Common myeloid progenitor, CD34-positive (primary cell): ENCODE results near the gene KANK4.

Experiments used
- CTCF ChIA-PET: fragments of 350-600 bp; sonication (Branson Sonifier 250); formaldehyde crosslinking; loops from one replicate; lab custom pipeline; 2021; ENCODE audit warnings: antibody characterized with exemption; lab: Charles Lee
- POLR2A ChIA-PET: fragments of 350-600 bp; sonication (Branson Sonifier 250); formaldehyde crosslinking; loops from one replicate; lab custom pipeline; 2021; ENCODE audit warnings: antibody characterized with exemption; lab: Charles Lee
- DNase-seq, 3 donors: peaks; one replicate each; pipeline versions ENCODE4 v3.0.0 to v3.0.0-alpha.2; 2013
- H3K27ac ChIP-seq, 2 experiments: 1 replicate in 1 of 2; 2 replicates in 1 of 2; pipeline ENCODE4 v1.7.0; 2013; ENCODE audit warnings: inconsistent platforms in 2 of 2, low read length in 2 of 2, mild to moderate bottlenecking in 2 of 2, low read depth in 1 of 2, moderate library complexity in 1 of 2; ENCODE audit not compliant: severe bottlenecking in 2 of 2, insufficient read depth in 1 of 2, poor library complexity in 1 of 2
- H3K27me3 ChIP-seq, 5 experiments: replicated peaks in 2 of 5; 1 replicate in 3 of 5; 2 replicates in 2 of 5; pipeline versions ENCODE4 v1.6.1 to v1.7.0; 2013; ENCODE audit warnings: low read length in 4 of 5, mild to moderate bottlenecking in 2 of 5, moderate library complexity in 2 of 5, inconsistent platforms in 1 of 5; ENCODE audit not compliant: insufficient read depth in 5 of 5, control insufficient read depth in 4 of 5
- H3K36me3 ChIP-seq, 4 experiments: 1 replicate in 2 of 4; 2 replicates in 2 of 4; pipeline versions ENCODE4 v1.6.1 to v1.7.0; 2013; ENCODE audit warnings: low read length in 3 of 4, control low read depth in 1 of 4, mild to moderate bottlenecking in 1 of 4; ENCODE audit not compliant: control insufficient read depth in 4 of 4, insufficient read depth in 4 of 4
- H3K4me1 ChIP-seq, 4 experiments: 1 replicate in 3 of 4; 2 replicates in 1 of 4; pipeline versions ENCODE4 v1.6.1 to v1.7.1; 2013; ENCODE audit warnings: low read length in 3 of 4, mild to moderate bottlenecking in 3 of 4, control low read depth in 1 of 4, inconsistent platforms in 1 of 4, moderate library complexity in 1 of 4; ENCODE audit not compliant: control insufficient read depth in 4 of 4, insufficient read depth in 4 of 4; ENCODE audit errors: control extremely low read depth in 1 of 4
- H3K4me3 ChIP-seq, 7 experiments: 1 replicate in 4 of 7; 2 replicates in 3 of 7; pipeline versions ENCODE4 v1.5.1 to v1.7.0; 2013; ENCODE audit warnings: mild to moderate bottlenecking in 7 of 7, low read length in 6 of 7, moderate library complexity in 6 of 7, inconsistent platforms in 2 of 7, low read depth in 2 of 7, control low read depth in 1 of 7; ENCODE audit not compliant: insufficient read depth in 4 of 7, control insufficient read depth in 1 of 7; ENCODE audit errors: extremely low read depth in 1 of 7
- H3K9me3 ChIP-seq, 5 experiments: 1 replicate in 4 of 5; 2 replicates in 1 of 5; pipeline versions ENCODE4 v1.6.1 to v1.7.1; 2013; ENCODE audit warnings: low read length in 4 of 5, mild to moderate bottlenecking in 2 of 5, inconsistent platforms in 1 of 5, low read depth in 1 of 5, moderate library complexity in 1 of 5; ENCODE audit not compliant: control insufficient read depth in 4 of 5, insufficient read depth in 2 of 5; ENCODE audit errors: control extremely low read depth in 1 of 5
- WGBS: methylation state at CpG from one replicate; pipeline ENCODE4 v1.1.5; 2013; ENCODE audit not compliant: insufficient coverage; 5-methylcytosine and 5-hydroxymethylcytosine counted together

The KANK4 gene

GRCh38 chr1:62269439-62269838 lies 49.8 kb downstream of the KANK4 start:
- Histone ChIP-seq H3K27me3 (no peaks in the 10 kb centered on the region), H3K4me3 (no peak overlapping the region), H3K27ac (no peak overlapping the region), H3K9me3 (no peaks in the 10 kb centered on the region), H3K36me3 (no peaks in the 10 kb centered on the region), H3K4me1 (peaks cover 0 to 32% (median 28%) of the 10 kb centered on the region in 4 experiments)
- no CpG with 5 or more reads among the region's 1 CpG for WGBS
- ChIA-PET CTCF (interaction anchor here (0.9 kb wide), 1 partner anchor 15 kb away, joined by 3 read pairs; no protein-coding TSS in a partner anchor), POLR2A (no interaction called here)
- DNase-seq, result no peak

GRCh38 chr1:62268315-62268714 lies 50.9 kb downstream of the KANK4 start:
- CTCF ChIA-PET, result no interaction called here
- peaks cover 0 to 28% (median 22%) of the 10 kb centered on the region in 4 experiments for H3K4me1 ChIP-seq
- no peak for DNase-seq
- H3K36me3 ChIP-seq, result no peaks in the 10 kb centered on the region
- H3K9me3 ChIP-seq, result no peaks in the 10 kb centered on the region
- no peaks in the 10 kb centered on the region for H3K27me3 ChIP-seq
- 99% methylated on average over 8 of the region's 8 CpGs for WGBS
- H3K27ac ChIP-seq, result no peak overlapping the region
- H3K4me3 ChIP-seq, result no peak overlapping the region
- POLR2A ChIA-PET, result no interaction called here

- DNase-seq, result peak in 1 of 3 donors; percentile 9
- Histone ChIP-seq H3K9me3 (no peaks in the 10 kb centered on the region), H3K4me1 (peaks cover 0 to 15% (median 4%) of the 10 kb centered on the region in 4 experiments), H3K27me3 (no peaks in the 10 kb centered on the region), H3K27ac (no peak overlapping the region), H3K4me3 (no peak overlapping the region), H3K36me3 (no peaks in the 10 kb centered on the region)
- WGBS, result 89% methylated on average over 3 of the region's 9 CpGs
- CTCF ChIA-PET, result interaction anchor here (1.1 kb wide), 1 partner anchor 33 kb away, joined by 3 read pairs; no protein-coding TSS in a partner anchor
- POLR2A ChIA-PET, result no interaction called here
Measured at GRCh38 chr1:62265956-62266935, 53.0 kb downstream of the KANK4 start.

- Histone ChIP-seq H3K4me1 (peaks cover 0 to 6% (median 0%) of the 10 kb centered on the region in 4 experiments), H3K36me3 (no peaks in the 10 kb centered on the region), H3K4me3 (no peak overlapping the region), H3K9me3 (no peaks in the 10 kb centered on the region), H3K27me3 (no peaks in the 10 kb centered on the region), H3K27ac (no peak overlapping the region)
- DNase-seq, result no peak
- POLR2A ChIA-PET, result no interaction called here
- CTCF ChIA-PET, result interaction anchor here (0.7 to 2.4 kb wide), 3 partner anchors 9 to 142 kb away, joined by 3 to 8 read pairs (median 5); no protein-coding TSS in a partner anchor
- WGBS, result 92% methylated on average over 10 of the region's 13 CpGs
Measured at GRCh38 chr1:62263814-62264353, 55.4 kb downstream of the KANK4 start.

- Histone ChIP-seq H3K4me1 (peaks cover 0 to 6% (median 0%) of the 10 kb centered on the region in 4 experiments), H3K27ac (no peak overlapping the region), H3K9me3 (no peaks in the 10 kb centered on the region), H3K4me3 (peak overlapping the region in 1 of 7 experiments; percentile 30), H3K36me3 (no peaks in the 10 kb centered on the region), H3K27me3 (no peaks in the 10 kb centered on the region)
- ChIA-PET CTCF (interaction anchor here (0.7 to 2.4 kb wide), 3 partner anchors 9 to 143 kb away, joined by 3 to 8 read pairs (median 5); no protein-coding TSS in a partner anchor), POLR2A (no interaction called here)
- 59% methylated on average over 13 of the region's 19 CpGs for WGBS
- DNase-seq, result peak in 2 of 3 donors; percentile 26 to 37
Measured at GRCh38 chr1:62263006-62263813, 56.0 kb downstream of the KANK4 start.

- POLR2A ChIA-PET, result no interaction called here
- H3K9me3 ChIP-seq, result no peaks in the 10 kb centered on the region
Measured at GRCh38 chr1:62260688-62261087, 58.5 kb downstream of the KANK4 start.

More at GRCh38 chr1:62260688-62261087, 58.5 kb downstream of the KANK4 start:
- no peak for DNase-seq
- Histone ChIP-seq H3K27me3 (no peaks in the 10 kb centered on the region), H3K27ac (no peak overlapping the region), H3K4me1 (peaks cover 0 to 6% (median 0%) of the 10 kb centered on the region in 4 experiments), H3K4me3 (no peak overlapping the region), H3K36me3 (no peaks in the 10 kb centered on the region)
- 100% methylated on average over 3 of the region's 3 CpGs for WGBS
- CTCF ChIA-PET, result interaction anchor here (1.5 kb wide), 1 partner anchor 63 kb away, joined by 3 read pairs; no protein-coding TSS in a partner anchor
